Measurements from ENCODE around the gene STRN. TPM values are rescaled to one million over a fixed set of nuclear protein-coding genes. Genes with fewer than 3 reads are reported as not detected.
A peak's percentile ranks its signal among the peaks of the same experiment; 100 is the strongest.
"Not testable (repeated sequence)": the region's sequence is repeated elsewhere in the genome, so short reads cannot be mapped to it uniquely, and the experiment has no call there.

The STRN gene
- total and polyA plus RNA-seq, 8 donors: 19.5 to 27.3 (median 25.5) TPM

DNA sequence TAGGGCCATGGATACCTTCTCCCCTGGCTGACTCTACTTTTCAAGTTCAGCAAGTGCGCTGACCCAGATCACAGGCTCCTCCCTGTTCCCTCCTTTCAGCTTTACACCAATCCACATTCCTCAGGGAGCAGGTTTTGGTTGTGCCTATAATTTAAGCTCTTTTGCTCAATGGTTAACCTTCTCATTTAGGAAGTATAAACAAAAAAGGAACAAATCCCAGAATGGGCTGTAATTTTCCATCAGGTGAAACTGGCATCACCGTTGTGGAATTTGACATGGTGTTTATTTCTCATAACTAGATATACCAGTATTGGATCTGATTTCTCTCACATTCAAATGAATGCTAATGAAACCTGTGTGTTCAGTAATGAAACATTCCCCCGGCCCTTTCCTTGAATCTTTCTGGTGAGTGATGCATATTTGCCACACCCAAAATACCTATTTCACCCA lies 13.6 kb downstream of the STRN start:
- ATAC-seq (peak; percentile 81), DNase-seq (no peak)
- Histone ChIP-seq H3K9me3 (no peaks in the 10 kb centered on the region), H3K27me3 (no peaks in the 10 kb centered on the region), H3K27ac (no peak overlapping the region), H3K4me3 (no peak overlapping the region), H3K4me1 (peaks cover 0 to 15% of the 10 kb centered on the region in 2 donors), H3K36me3 (no peaks in the 10 kb centered on the region)
- intact Hi-C loops (cut with DNase I): no loop called here
- TF ChIP-seq, protein P1, sequence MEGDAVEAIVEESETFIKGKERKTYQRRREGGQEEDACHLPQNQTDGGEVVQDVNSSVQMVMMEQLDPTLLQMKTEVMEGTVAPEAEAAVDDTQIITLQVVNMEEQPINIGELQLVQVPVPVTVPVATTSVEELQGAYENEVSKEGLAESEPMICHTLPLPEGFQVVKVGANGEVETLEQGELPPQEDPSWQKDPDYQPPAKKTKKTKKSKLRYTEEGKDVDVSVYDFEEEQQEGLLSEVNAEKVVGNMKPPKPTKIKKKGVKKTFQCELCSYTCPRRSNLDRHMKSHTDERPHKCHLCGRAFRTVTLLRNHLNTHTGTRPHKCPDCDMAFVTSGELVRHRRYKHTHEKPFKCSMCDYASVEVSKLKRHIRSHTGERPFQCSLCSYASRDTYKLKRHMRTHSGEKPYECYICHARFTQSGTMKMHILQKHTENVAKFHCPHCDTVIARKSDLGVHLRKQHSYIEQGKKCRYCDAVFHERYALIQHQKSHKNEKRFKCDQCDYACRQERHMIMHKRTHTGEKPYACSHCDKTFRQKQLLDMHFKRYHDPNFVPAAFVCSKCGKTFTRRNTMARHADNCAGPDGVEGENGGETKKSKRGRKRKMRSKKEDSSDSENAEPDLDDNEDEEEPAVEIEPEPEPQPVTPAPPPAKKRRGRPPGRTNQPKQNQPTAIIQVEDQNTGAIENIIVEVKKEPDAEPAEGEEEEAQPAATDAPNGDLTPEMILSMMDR (IDR thresholded peaks at IDR 0.05): no peak

DNA sequence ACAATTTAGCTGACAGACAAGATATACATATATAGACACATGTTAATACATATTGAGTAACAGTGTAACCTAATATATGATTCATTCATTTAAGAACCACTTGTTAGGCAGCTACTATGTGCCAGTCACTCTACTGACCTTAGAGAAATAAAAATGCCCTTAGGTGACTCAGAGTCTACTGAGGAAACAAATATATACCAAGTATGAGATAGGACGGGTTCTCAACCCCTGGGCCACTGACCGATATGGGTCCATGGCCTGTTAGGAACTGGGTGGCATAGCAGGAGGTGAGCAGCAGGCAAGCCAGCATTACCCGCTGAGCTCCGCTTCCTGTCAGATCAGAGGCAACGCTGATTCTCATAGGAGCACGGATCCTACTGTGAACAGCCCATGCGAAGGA lies 14.8 kb downstream of the STRN start:
- Histone ChIP-seq H3K9me3 (no peaks in the 10 kb centered on the region), H3K27ac (no peak overlapping the region), H3K4me1 (peaks cover 0 to 15% of the 10 kb centered on the region in 2 donors), H3K4me3 (no peak overlapping the region), H3K36me3 (no peaks in the 10 kb centered on the region), H3K27me3 (no peaks in the 10 kb centered on the region)
- intact Hi-C loops (cut with DNase I): no loop called here
- no peak for DNase-seq
- peak; percentile 71 for ATAC-seq
- TF ChIP-seq, protein P1 (IDR thresholded peaks at IDR 0.05): no peak

DNA sequence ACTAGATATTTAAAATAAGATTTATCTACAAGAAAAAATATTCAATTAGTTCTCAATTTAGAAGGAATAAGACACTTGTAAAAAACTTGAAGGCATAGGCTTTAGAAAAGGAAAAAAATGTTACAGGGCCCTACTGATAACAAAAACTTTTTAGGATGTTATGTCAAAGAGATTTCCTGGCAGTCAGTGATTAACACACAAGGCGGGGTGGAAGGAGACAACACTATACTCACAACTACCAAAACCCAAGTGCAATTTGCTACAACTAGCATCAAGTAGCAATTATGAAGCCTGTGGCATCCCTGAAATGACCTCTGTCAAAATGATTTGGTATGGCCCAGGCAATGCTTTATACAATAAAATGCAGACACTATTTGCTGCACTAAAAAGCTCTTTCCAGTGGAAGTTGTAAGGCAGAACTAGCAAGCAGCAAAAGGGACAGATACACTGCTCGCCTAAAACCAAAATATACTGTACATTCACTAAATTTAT lies 15.3 kb downstream of the STRN start:
- intact Hi-C loops (cut with DNase I): no loop called here
- Histone ChIP-seq H3K27me3 (no peaks in the 10 kb centered on the region), H3K36me3 (no peaks in the 10 kb centered on the region), H3K4me3 (no peak overlapping the region), H3K4me1 (peaks cover 0 to 15% of the 10 kb centered on the region in 2 donors), H3K27ac (no peak overlapping the region), H3K9me3 (no peaks in the 10 kb centered on the region)
- TF ChIP-seq, protein P1 (IDR thresholded peaks at IDR 0.05): no peak
- DNase-seq (no peak), ATAC-seq (no peak)

DNA sequence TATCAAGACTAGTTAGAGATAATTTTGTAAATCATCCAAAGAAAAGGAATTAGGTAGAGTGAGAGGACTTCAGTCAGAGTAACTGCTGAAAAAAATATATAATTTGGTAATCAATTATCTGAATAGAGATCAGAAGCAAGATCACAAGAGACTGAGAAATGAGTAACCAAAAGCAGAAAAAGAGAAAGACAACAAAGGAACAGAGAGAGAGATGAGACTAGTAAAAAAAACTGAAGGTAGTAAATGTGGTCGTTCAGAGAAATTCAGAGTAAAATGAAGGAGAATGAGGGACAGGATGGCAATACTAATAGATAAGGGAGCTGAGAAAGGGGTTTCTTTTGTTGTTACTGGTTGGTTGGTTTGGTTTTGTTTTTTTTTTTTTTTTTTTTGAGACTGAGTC lies 16.5 kb downstream of the STRN start:
- intact Hi-C loops (cut with DNase I): no loop called here
- H3K36me3 ChIP-seq: no peaks in the 10 kb centered on the region
- no peaks in the 10 kb centered on the region for H3K27me3 ChIP-seq
- no peak for ATAC-seq
- no peaks in the 10 kb centered on the region for H3K9me3 ChIP-seq
- TF ChIP-seq, protein P1 (IDR thresholded peaks at IDR 0.05): no peak
- no peak for DNase-seq
- peaks cover 0 to 15% of the 10 kb centered on the region in 2 donors for H3K4me1 ChIP-seq
- H3K4me3 ChIP-seq: no peak overlapping the region
- no peak overlapping the region for H3K27ac ChIP-seq

DNA sequence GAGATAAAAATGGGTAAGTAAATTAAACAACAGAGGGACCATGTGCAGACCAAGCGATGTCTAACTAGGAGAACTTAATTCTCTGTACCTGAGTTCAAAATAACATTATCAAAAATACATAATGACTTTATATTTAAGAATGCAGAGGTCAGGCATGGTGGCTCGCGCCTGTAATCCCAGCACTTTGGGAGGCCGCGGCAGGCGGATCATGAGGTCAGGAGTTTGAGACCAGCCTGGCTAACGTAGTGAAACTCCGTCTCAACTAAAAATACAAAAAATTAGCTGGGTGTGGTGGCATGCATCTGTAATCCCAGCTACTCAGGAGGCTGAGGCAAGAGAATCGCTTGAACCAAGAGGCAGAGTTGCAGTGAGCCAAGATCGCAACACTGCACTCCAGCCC lies 21.1 kb downstream of the STRN start:
- H3K36me3 ChIP-seq; DNase-seq; ATAC-seq; H3K4me1 ChIP-seq; H3K9me3 ChIP-seq; intact Hi-C loops (cut with DNase I); H3K27me3 ChIP-seq; H3K27ac ChIP-seq; H3K4me3 ChIP-seq: not testable (repeated sequence)

DNA sequence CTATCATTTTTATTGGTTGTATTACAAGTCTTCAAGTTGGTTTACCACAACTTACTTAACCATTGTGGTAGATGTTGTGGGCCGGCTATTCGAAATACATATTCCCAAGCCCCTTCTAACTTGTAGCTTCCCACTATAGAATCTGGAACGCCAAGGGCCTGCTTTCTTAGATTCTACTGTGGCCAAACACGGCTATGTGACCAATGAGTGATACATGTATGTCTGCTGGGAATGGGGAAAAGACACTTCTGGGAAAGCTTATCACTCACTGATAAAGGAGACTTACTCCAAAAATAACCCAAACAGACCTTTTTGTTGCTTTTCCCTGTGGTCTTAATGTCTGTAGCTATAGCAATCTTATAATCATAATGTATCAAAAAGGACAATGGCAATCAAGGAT lies 24.5 kb downstream of the STRN start:
- no peak overlapping the region for H3K27ac ChIP-seq
- H3K36me3 ChIP-seq: no peaks in the 10 kb centered on the region
- H3K27me3 ChIP-seq: no peaks in the 10 kb centered on the region
- no peak for DNase-seq
- H3K4me1 ChIP-seq: no peaks in the 10 kb centered on the region
- no peaks in the 10 kb centered on the region for H3K9me3 ChIP-seq
- TF ChIP-seq, protein P1 (IDR thresholded peaks at IDR 0.05): no peak
- no peak overlapping the region for H3K4me3 ChIP-seq
- ATAC-seq: no peak
- intact Hi-C loops (cut with DNase I): no loop called here

DNA sequence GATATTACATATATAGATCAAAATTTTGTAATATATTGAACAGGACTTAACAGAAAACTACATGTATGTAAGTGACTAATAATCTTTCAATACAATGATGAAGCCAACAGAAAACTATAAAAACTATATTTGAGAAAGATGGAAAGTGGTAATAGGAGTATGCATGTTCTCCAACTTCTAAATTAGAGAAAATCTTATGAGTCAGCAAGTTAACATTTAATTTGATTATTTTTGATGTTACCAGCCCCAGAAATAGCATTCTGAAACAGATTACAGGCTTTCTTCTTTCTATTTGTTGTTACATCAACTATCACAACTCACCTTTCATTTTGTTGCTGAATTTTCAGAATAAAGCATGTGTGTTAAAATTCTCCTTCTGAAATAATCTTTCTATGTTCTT lies 29.8 kb downstream of the STRN start:
- H3K27me3 ChIP-seq; H3K36me3 ChIP-seq; intact Hi-C loops (cut with DNase I); ATAC-seq; H3K27ac ChIP-seq; H3K4me1 ChIP-seq; H3K4me3 ChIP-seq; DNase-seq; H3K9me3 ChIP-seq: not testable (repeated sequence)

DNA sequence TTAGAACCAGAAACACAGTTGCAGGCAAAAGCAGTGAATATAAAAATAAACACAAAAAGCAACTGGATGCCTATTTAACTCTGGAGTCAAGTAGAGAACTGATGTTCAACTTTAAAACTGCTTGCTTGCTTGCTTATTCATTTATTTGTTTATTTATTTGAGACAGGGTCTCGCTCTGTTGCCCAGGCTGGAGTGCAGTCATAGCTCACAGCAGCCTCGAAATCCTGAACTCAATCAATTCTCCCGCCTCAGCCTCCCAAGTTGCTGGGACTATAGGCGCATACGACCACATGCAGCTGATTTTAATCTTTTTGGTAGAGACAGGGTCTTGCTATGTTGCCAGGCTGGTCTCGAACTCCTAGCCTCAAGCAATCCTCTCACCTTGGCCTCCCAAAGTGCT lies 34.6 kb downstream of the STRN start:
- H3K36me3 ChIP-seq; intact Hi-C loops (cut with DNase I); H3K4me3 ChIP-seq; ATAC-seq; DNase-seq; H3K4me1 ChIP-seq; H3K9me3 ChIP-seq; H3K27me3 ChIP-seq: not testable (repeated sequence)
- peak overlapping the region in 1 of 2 donors; percentile 42 for H3K27ac ChIP-seq
